Ishikawa (cell line): ENCODE measurements around the gene TSPAN9.

Experiments
- CEBPB ChIP-seq: IDR thresholded peaks from 2 replicates; pipeline ENCODE4 v1.6.1; 2012
- EGR1 ChIP-seq: IDR thresholded peaks from 2 replicates; pipeline ENCODE4 v1.6.1; 2012
- EP300 ChIP-seq: IDR thresholded peaks from 2 replicates; pipeline ENCODE4 v1.6.1; 2012; ENCODE audit warnings: borderline replicate concordance
- FOXM1 ChIP-seq: IDR thresholded peaks from 2 replicates; pipeline ENCODE4 v1.6.1; 2012; ENCODE audit warnings: low read depth, borderline replicate concordance
- MAX ChIP-seq: IDR thresholded peaks from 2 replicates; pipeline ENCODE4 v1.6.1; 2012
- NFIC ChIP-seq: IDR thresholded peaks from 2 replicates; pipeline ENCODE4 v1.6.1; 2012
- REST ChIP-seq: IDR thresholded peaks from 2 replicates; pipeline ENCODE4 v1.6.1; 2012; ENCODE audit warnings: low read depth, mild to moderate bottlenecking
- TEAD4 ChIP-seq: IDR thresholded peaks from 2 replicates; pipeline ENCODE4 v1.6.1; 2012
- USF1 ChIP-seq: IDR thresholded peaks from 2 replicates; pipeline ENCODE4 v1.6.1; 2012
- YY1 ChIP-seq: IDR thresholded peaks from 2 replicates; pipeline ENCODE4 v1.6.1; 2012; ENCODE audit warnings: low read depth
- ZBTB7A ChIP-seq: IDR thresholded peaks from 2 replicates; pipeline ENCODE4 v1.6.1; 2012; ENCODE audit warnings: low read depth

GRCh38 chr12:3267690-3268089 lies 190.5 kb downstream of the TSPAN9 start:
- TF ChIP-seq EP300: no peak
- no peak for TF ChIP-seq MAX
- TF ChIP-seq USF1: no peak
- no peak for TF ChIP-seq YY1
- TF ChIP-seq FOXM1: no peak
- TF ChIP-seq REST: no peak
- TF ChIP-seq ZBTB7A: no peak
- TF ChIP-seq NFIC: no peak
- TF ChIP-seq EGR1: no peak
- no peak for TF ChIP-seq CEBPB
- TF ChIP-seq TEAD4: no peak
